HEK293 (cell line): ENCODE measurements around the gene PSMB4.

Experiments
- CTCF ChIA-PET: fragments of 350-600 bp; formaldehyde crosslinking; extraction: SDS; loops from one replicate; lab custom pipeline; 2021; ENCODE audit warnings: antibody characterized with exemption; lab: Yijun Ruan, JAX
- POLR2A ChIA-PET: fragments of 300-600 bp; formaldehyde crosslinking; extraction: SDS; loops from one replicate; lab custom pipeline; 2020; ENCODE audit warnings: antibody characterized with exemption, inconsistent platforms; lab: Yijun Ruan, JAX
- H3K27ac ChIP-seq: fragments of 200-500 bp; sonication (Bioruptor generic); 2 replicates; pipeline ENCODE4 v1.5.1; 2014; ENCODE audit warnings: low read depth, low read length, control low read depth, inconsistent platforms; ENCODE audit errors: extremely low read depth
- H3K36me3 ChIP-seq, 2 experiments: fragments of 200-500 bp in 1 of 2; sonication (Bioruptor generic) in 1 of 2; 1 replicate in 1 of 2; 2 replicates in 1 of 2; pipeline ENCODE4 v1.5.1; 2014 to 2017; ENCODE audit warnings: inconsistent platforms in 2 of 2, low read length in 2 of 2; ENCODE audit not compliant: control insufficient read depth in 2 of 2, insufficient read depth in 1 of 2
- H3K4me1 ChIP-seq: fragments of 200-500 bp; sonication (Bioruptor generic); 2 replicates; pipeline ENCODE4 v1.5.1; 2014; ENCODE audit warnings: mild to moderate bottlenecking, low read length, inconsistent platforms; ENCODE audit not compliant: control insufficient read depth, insufficient read depth
- H3K4me3 ChIP-seq: 2 replicates; pipeline ENCODE4 v1.5.1; 2011; ENCODE audit warnings: low read depth, mild to moderate bottlenecking, control low read depth, low read length, moderate library complexity
- H3K9me3 ChIP-seq: fragments of 200-500 bp; sonication (Bioruptor generic); 2 replicates; pipeline ENCODE4 v1.5.1; 2014; ENCODE audit warnings: low read depth, low read length, inconsistent platforms; ENCODE audit not compliant: control insufficient read depth, insufficient read depth
- ELK4 ChIP-seq: IDR thresholded peaks from 2 replicates; pipeline ENCODE4 v1.6.1; 2011; ENCODE audit warnings: mild to moderate bottlenecking, low read depth, low read length, borderline replicate concordance
- GLI4 ChIP-seq: fragments of 450-650 bp; formaldehyde crosslinking; IDR thresholded peaks from 2 replicates; pipeline ENCODE4 v1.5.1; 2016; ENCODE audit warnings: missing biosample characterization, missing genetic modification characterization
- GLIS2 ChIP-seq: fragments of 450-650 bp; formaldehyde crosslinking; IDR thresholded peaks from 2 replicates; pipeline ENCODE4 v1.5.1; 2016; ENCODE audit warnings: missing biosample characterization, missing genetic modification characterization
- PRDM1 ChIP-seq: fragments of 450-650 bp; formaldehyde crosslinking; IDR thresholded peaks from 2 replicates; pipeline ENCODE4; 2016; ENCODE audit warnings: missing biosample characterization, missing genetic modification characterization
- PRDM10 ChIP-seq: fragments of 450-650 bp; formaldehyde crosslinking; IDR thresholded peaks from 2 replicates; pipeline ENCODE4 v1.5.1; 2016; ENCODE audit warnings: missing biosample characterization, missing genetic modification characterization
- PRDM2 ChIP-seq: fragments of 450-650 bp; formaldehyde crosslinking; IDR thresholded peaks from 2 replicates; pipeline ENCODE4 v1.5.1; 2016; ENCODE audit warnings: missing biosample characterization, missing genetic modification characterization, borderline replicate concordance
- REST ChIP-seq: fragments of 450-650 bp; formaldehyde crosslinking; IDR thresholded peaks from 2 replicates; pipeline ENCODE4 v1.5.1; 2016; ENCODE audit warnings: missing biosample characterization, missing genetic modification characterization
- ZBTB11 ChIP-seq: fragments of 450-650 bp; formaldehyde crosslinking; conservative IDR thresholded peaks from 2 replicates; pipeline ENCODE4 v1.5.1; 2016; ENCODE audit warnings: low read depth, missing biosample characterization, missing genetic modification characterization
- ZBTB17 ChIP-seq: fragments of 450-650 bp; formaldehyde crosslinking; IDR thresholded peaks from 2 replicates; pipeline ENCODE4 v1.5.1; 2016; ENCODE audit warnings: missing biosample characterization, missing genetic modification characterization
- ZNF10 ChIP-seq: fragments of 450-650 bp; formaldehyde crosslinking; IDR thresholded peaks from 2 replicates; pipeline ENCODE4 v1.5.1; 2017; ENCODE audit warnings: missing biosample characterization, missing genetic modification characterization
- ZNF184 ChIP-seq: fragments of 450-650 bp; IDR thresholded peaks from 2 replicates; pipeline ENCODE4 v1.5.1; 2018; ENCODE audit warnings: missing biosample characterization, mild to moderate bottlenecking, missing genetic modification characterization
- ZNF2 ChIP-seq: fragments of 450-650 bp; formaldehyde crosslinking; IDR thresholded peaks from 2 replicates; pipeline ENCODE4 v1.5.1; 2016; ENCODE audit warnings: missing biosample characterization, missing genetic modification characterization
- ZNF366 ChIP-seq: fragments of 450-650 bp; formaldehyde crosslinking; conservative IDR thresholded peaks from 2 replicates; pipeline ENCODE4 v1.5.1; 2016; ENCODE audit warnings: missing biosample characterization, missing genetic modification characterization
- ZNF555 ChIP-seq: fragments of 450-650 bp; formaldehyde crosslinking; conservative IDR thresholded peaks from 2 replicates; pipeline ENCODE4 v1.5.1; 2017; ENCODE audit warnings: missing biosample characterization, mild to moderate bottlenecking, missing genetic modification characterization, inconsistent platforms
- ZNF558 ChIP-seq: fragments of 450-650 bp; formaldehyde crosslinking; IDR thresholded peaks from 2 replicates; pipeline ENCODE4 v1.5.1; 2016; ENCODE audit warnings: missing biosample characterization, missing genetic modification characterization
- ZNF560 ChIP-seq: fragments of 450-650 bp; formaldehyde crosslinking; IDR thresholded peaks from 2 replicates; pipeline ENCODE4 v1.5.1; 2017; ENCODE audit warnings: missing biosample characterization, missing genetic modification characterization, borderline replicate concordance
- ZNF654 ChIP-seq: fragments of 450-650 bp; formaldehyde crosslinking; IDR thresholded peaks from 2 replicates; pipeline ENCODE4 v1.5.1; 2016; ENCODE audit warnings: low read depth, missing biosample characterization, missing genetic modification characterization
- ZNF658 ChIP-seq: fragments of 450-650 bp; formaldehyde crosslinking; IDR thresholded peaks from 2 replicates; pipeline ENCODE4; 2016; ENCODE audit warnings: missing biosample characterization, missing genetic modification characterization
- ZNF843 ChIP-seq: fragments of 450-650 bp; formaldehyde crosslinking; IDR thresholded peaks from 2 replicates; pipeline ENCODE4 v1.5.1; 2016; ENCODE audit warnings: missing biosample characterization, missing genetic modification characterization

Gene PSMB4

GRCh38 chr1:151444783-151445177, 45.4 kb downstream of the PSMB4 start:
- H3K4me1 ChIP-seq, result peaks cover 6% of the 10 kb centered on the region; the same call in 1 of the 2 replicates
- ChIA-PET POLR2A (interaction anchor here (0.6 to 1.2 kb wide), 5 partner anchors 11 to 96 kb away, joined by 3 to 8 read pairs (median 4); partner anchors contain the start of gene TUFT1), CTCF (interaction anchor here (0.7 to 1.7 kb wide), 13 partner anchors 9 to 437 kb away, joined by 3 to 8 read pairs (median 4); no protein-coding TSS in a partner anchor)
- no peaks in the 10 kb centered on the region for H3K9me3 ChIP-seq
- peaks cover 6 to 18% of the 10 kb centered on the region in 2 experiments; a peak in 2 of 3 replicates for H3K36me3 ChIP-seq
- H3K4me3 ChIP-seq, result no peak overlapping the region
- H3K27ac ChIP-seq, result no peak overlapping the region
- TF ChIP-seq PRDM10 (tag by site-specific recombination), result no peak
- TF ChIP-seq ZNF10 (tag by site-specific recombination), result no peak
- no peak for TF ChIP-seq GLIS2
- TF ChIP-seq ZNF843 (tag by site-specific recombination), result no peak
- no peak for TF ChIP-seq PRDM1 (tag by site-specific recombination)
- no peak for TF ChIP-seq ZNF555 (tag by site-specific recombination)
- no peak for TF ChIP-seq ZNF658
- no peak for TF ChIP-seq ZNF366 (tag by site-specific recombination)
- TF ChIP-seq ZNF2 (tag by site-specific recombination), result no peak
- no peak for TF ChIP-seq ZNF560 (tag by site-specific recombination)
- no peak for TF ChIP-seq ZNF654
- no peak for TF ChIP-seq ZNF184
- no peak for TF ChIP-seq ZBTB11 (tag by site-specific recombination)
- peak; percentile 53 for TF ChIP-seq ZBTB17 (tag by site-specific recombination)
- no peak for TF ChIP-seq ZNF558
- no peak for TF ChIP-seq ELK4
- TF ChIP-seq REST, result 0 out of 2 replicates have a peak, but pooled peaks have one; percentile 24
- TF ChIP-seq GLI4 (tag by site-specific recombination), result no peak
- TF ChIP-seq PRDM2 (tag by site-specific recombination), result no peak
